MM.1S (cell line): ENCODE measurements around the gene KRAS.

Source experiments
- EZH2 ChIP-seq: fragments of 300-600 bp; sonication (generic); optimal IDR thresholded peaks from 2 replicates; pipeline ENCODE3; 2017; ENCODE audit warnings: low read depth, mild to moderate bottlenecking, antibody characterized with exemption, low read length, mixed read lengths
- EZH2phosphoT487 ChIP-seq: fragments of 300-600 bp; sonication (generic); IDR thresholded peaks from 2 replicates; pipeline ENCODE4 v1.6.1; 2018; ENCODE audit warnings: antibody characterized with exemption, low read length
- TF ChIP-seq, protein P1 (sequence below): fragments of 300-600 bp; sonication (generic); IDR thresholded peaks from 2 replicates; pipeline ENCODE4 v1.5.1; 2016; ENCODE audit warnings: antibody characterized with exemption, low read length, mixed read lengths

DNA sequence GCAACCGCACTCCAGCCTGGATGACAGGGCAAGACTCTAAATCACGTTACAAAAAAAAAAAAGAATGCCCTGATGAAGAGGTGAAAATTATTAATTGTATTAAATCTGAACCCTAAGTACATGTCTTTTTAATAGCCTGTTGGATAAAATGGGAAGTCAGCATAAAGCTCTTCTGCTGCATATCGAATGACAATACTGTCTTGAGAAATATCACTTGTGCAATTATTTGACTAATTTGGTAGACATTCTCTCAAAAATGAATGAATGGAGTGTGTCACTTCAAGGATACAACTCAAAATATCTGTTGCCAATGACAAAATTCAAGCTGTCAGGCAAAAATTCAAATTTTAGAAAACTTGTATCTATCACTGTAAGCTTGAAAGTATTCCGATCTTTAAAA is 94.7 kb downstream of the KRAS start:
- TF ChIP-seq, protein P1, sequence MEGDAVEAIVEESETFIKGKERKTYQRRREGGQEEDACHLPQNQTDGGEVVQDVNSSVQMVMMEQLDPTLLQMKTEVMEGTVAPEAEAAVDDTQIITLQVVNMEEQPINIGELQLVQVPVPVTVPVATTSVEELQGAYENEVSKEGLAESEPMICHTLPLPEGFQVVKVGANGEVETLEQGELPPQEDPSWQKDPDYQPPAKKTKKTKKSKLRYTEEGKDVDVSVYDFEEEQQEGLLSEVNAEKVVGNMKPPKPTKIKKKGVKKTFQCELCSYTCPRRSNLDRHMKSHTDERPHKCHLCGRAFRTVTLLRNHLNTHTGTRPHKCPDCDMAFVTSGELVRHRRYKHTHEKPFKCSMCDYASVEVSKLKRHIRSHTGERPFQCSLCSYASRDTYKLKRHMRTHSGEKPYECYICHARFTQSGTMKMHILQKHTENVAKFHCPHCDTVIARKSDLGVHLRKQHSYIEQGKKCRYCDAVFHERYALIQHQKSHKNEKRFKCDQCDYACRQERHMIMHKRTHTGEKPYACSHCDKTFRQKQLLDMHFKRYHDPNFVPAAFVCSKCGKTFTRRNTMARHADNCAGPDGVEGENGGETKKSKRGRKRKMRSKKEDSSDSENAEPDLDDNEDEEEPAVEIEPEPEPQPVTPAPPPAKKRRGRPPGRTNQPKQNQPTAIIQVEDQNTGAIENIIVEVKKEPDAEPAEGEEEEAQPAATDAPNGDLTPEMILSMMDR, result no peak
- no peak for TF ChIP-seq EZH2
- no peak for TF ChIP-seq EZH2phosphoT487
